Kidney epithelial cell (primary cell): Measurements from ENCODE around the gene STX17. TPM values are rescaled to one million over a fixed set of nuclear protein-coding genes. Genes with fewer than 3 reads are reported as not detected.

Source experiments
- DNase-seq: peaks from one replicate; pipeline ENCODE4 v3.0.0-alpha.2; 2010; ENCODE audit warnings: low read depth
- H3K27me3 ChIP-seq: 2 replicates; pipeline ENCODE4 v1.6.0; 2011; ENCODE audit warnings: low read length; ENCODE audit not compliant: control insufficient read depth, insufficient read depth
- H3K36me3 ChIP-seq: 2 replicates; pipeline ENCODE4 v1.5.1; 2011; ENCODE audit warnings: low read length; ENCODE audit not compliant: control insufficient read depth, insufficient read depth
- H3K4me3 ChIP-seq: 2 replicates; pipeline ENCODE4 v1.5.1; 2011; ENCODE audit warnings: low read depth, mild to moderate bottlenecking, control low read depth, low read length
- CTCF ChIP-seq: IDR thresholded peaks from 2 replicates; pipeline ENCODE4 v1.5.1; 2011; ENCODE audit warnings: mild to moderate bottlenecking, moderate library complexity, low read length, control low read depth, inconsistent platforms; ENCODE audit not compliant: insufficient read depth, poor library complexity, severe bottlenecking
- total RNA-seq: library from RNA; depleted of rRNA; stranded (reverse); fragments of >200 nt; gene quantifications from 2 replicates; pipeline ENCODE4 v1.2.3, GENCODE V29; 2015

Gene STX17
- total RNA-seq, 1 donor from 2014 or later = 22.7 TPM

- Histone ChIP-seq H3K27me3 (no peaks in the 10 kb centered on the region), H3K36me3 (no peaks in the 10 kb centered on the region), H3K4me3 (no peak overlapping the region)
- no peak for DNase-seq
- TF ChIP-seq CTCF = no peak
Observed at GRCh38 chr9:100014846-100015245, 108.4 kb downstream of the STX17 start.

- TF ChIP-seq CTCF = no peak
- H3K36me3 ChIP-seq = no peaks in the 10 kb centered on the region
- H3K27me3 ChIP-seq = no peaks in the 10 kb centered on the region
- no peak overlapping the region for H3K4me3 ChIP-seq
- no peak for DNase-seq
Observed at GRCh38 chr9:100019541-100019940, 113.1 kb downstream of the STX17 start.

Other genes with a start within 250 kb of the STX17 start
- gene NR4A3, start 84.8 kb upstream of the STX17 start, total RNA-seq = 0.41 and 0.50 TPM in 2 replicates
- gene ERP44, start 192.3 kb downstream of the STX17 start, total RNA-seq = 20.1 and 22.3 TPM in 2 replicates
- 18.6 and 18.7 TPM in 2 replicates for gene INVS, start 192.6 kb downstream of the STX17 start, total RNA-seq